ENCODE results near the gene PPP1R16B.

DNA sequence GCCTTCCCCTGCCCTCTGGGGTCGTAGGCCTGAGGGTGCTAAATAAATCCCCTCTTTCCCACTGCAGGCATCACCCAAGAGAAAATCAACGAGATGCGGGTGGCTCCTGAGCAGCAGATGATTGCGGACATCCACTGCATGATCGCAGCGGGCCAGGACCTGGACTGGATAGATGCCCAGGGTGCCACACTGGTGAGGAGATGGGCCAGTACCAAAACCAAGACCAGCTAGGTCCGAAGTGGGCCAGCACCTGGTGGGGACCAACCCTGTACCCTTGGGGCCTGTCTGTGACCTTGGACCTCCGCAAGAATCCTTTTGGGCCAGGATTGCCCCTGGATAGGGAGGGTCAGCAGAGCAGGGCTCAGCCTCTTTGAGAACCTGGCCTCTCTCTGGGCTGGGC, 97.1 kb downstream of the PPP1R16B start:
- TF ChIP-seq ZNF274 (IDR thresholded peaks at IDR 0.05; ENCODE audit: low read depth, low read length) (no peak), SUZ12 (IDR thresholded peaks at IDR 0.05; ENCODE audit: extremely low read depth, insufficient read depth, insufficient read length) (no peak)

Data from NT2/D1 (cell line).